Adrenal gland (tissue), 12 donors: ENCODE measurements around the gene PALM2AKAP2. TPM values are rescaled to one million over a fixed set of nuclear protein-coding genes. Genes with fewer than 3 reads are reported as not detected.

ENCODE experiments used
- DNase-seq, 7 donors: peaks; one replicate each; pipeline ENCODE4 v3.0.0-alpha.2; 2019 to 2020
- H3K27ac ChIP-seq, 5 donors: fragments of 200-600 bp; sonication (generic) in 4 of 5; 1 replicate in 3 of 5; 2 replicates in 2 of 5; pipeline versions ENCODE4 v1.5.1 to v1.8.0; 2016 to 2020; ENCODE audit warnings: mild to moderate bottlenecking in 1 of 5
- H3K27me3 ChIP-seq: fragments of 200-600 bp; 2 replicates; pipeline ENCODE4 v1.8.0; 2021
- H3K36me3 ChIP-seq, 2 donors: fragments of 200-600 bp; replicated peaks in 1 of 2; 1 replicate in 1 of 2; 2 replicates in 1 of 2; pipeline versions ENCODE4 v1.5.1 to v1.8.0; 2018 to 2022
- H3K4me1 ChIP-seq, 2 donors: fragments of 200-600 bp; replicated peaks in 1 of 2; 1 replicate in 1 of 2; 2 replicates in 1 of 2; pipeline versions ENCODE4 v1.5.1 to v1.8.0; 2018 to 2021
- H3K4me3 ChIP-seq, 4 donors: fragments of 200-600 bp; sonication (generic) in 3 of 4; one replicate each; pipeline ENCODE4 v1.5.1; 2016 to 2018
- H3K9me3 ChIP-seq, 3 donors: fragments of 200-600 bp; sonication (generic) in 1 of 3; replicated peaks in 1 of 3; 1 replicate in 2 of 3; 2 replicates in 1 of 3; pipeline versions ENCODE4 v1.5.1 to v1.8.0; 2016 to 2021
- CTCF ChIP-seq, 6 experiments: fragments of 450-650 bp in 4 of 6; fragments of 200-600 bp in 2 of 6; sonication (generic) in 1 of 6; IDR thresholded peaks; 1 replicate in 5 of 6; 2 replicates in 1 of 6; pipeline versions ENCODE4 v1.5.1 to v1.8.0; 2016 to 2021; ENCODE audit warnings: antibody characterized with exemption in 6 of 6, mild to moderate bottlenecking in 2 of 6, moderate library complexity in 1 of 6
- POLR2A ChIP-seq, 2 donors: fragments of 450-650 bp; IDR thresholded peaks; one replicate each; pipeline ENCODE4 v1.6.1; 2017; ENCODE audit warnings: antibody characterized with exemption in 2 of 2, mild to moderate bottlenecking in 2 of 2, moderate library complexity in 1 of 2
- WGBS, 4 donors: extraction: QIAGEN DNeasy Blood & Tissue Kit in 2 of 4; methylation state at CpG; one replicate each; pipeline versions ENCODE4 v1.1.5 to v1.1.7; 2013 to 2017; 5-methylcytosine and 5-hydroxymethylcytosine counted together
- intact Hi-C, 2 donors: fragments of 100-400 bp; cut with DNase I; formaldehyde crosslinking; loops; one replicate each; pipeline versions ENCODE4 v1.14.1 to v1.15.0; 2022 to 2023
- polyA plus RNA-seq, 3 donors: library from polyadenylated mRNA; stranded (reverse); fragments of 200-250 nt in 2 of 3; fragments of 350-450 nt in 1 of 3; fragmentation: Illumina TruSeq in 1 of 3; extraction: RNeasy Lipid Tissue Mini Kit (QIAGEN cat#74804) in 1 of 3; gene quantifications; one replicate each; pipeline ENCODE4 v1.2.3, GENCODE V29; 2013 to 2014
- total RNA-seq, 9 donors: library from RNA; depleted of rRNA in 4 of 9; stranded (reverse); fragments of >200 nt in 4 of 9; fragments of 120-200 nt in 1 of 9; fragmentation: NEBNext Ultra II Directional in 1 of 9; extraction: Animal tissue kit (Norgen Biotek cat#: 25700) in 1 of 9; gene quantifications; one replicate each; pipeline versions ENCODE4 v1.1.0 to v1.2.4, GENCODE V29; 2013 to 2023
- donor health status: healthy with polysubstance abuse.
- donor health status: Bipolar disorder and iron deficiency.
- donor health status: DM: yes; HTN: yes; CAD: no.
- donor health status: DM: no; HTN: no; CAD: no.
- donor health status: DM: no; HTN: no; CAD: no.
- donor health status: DM: yes; HTN: yes; CAD: no.

PALM2AKAP2 gene
- total and polyA plus RNA-seq, 12 donors = 0.07 to 27.3 (median 19.8) TPM

DNA sequence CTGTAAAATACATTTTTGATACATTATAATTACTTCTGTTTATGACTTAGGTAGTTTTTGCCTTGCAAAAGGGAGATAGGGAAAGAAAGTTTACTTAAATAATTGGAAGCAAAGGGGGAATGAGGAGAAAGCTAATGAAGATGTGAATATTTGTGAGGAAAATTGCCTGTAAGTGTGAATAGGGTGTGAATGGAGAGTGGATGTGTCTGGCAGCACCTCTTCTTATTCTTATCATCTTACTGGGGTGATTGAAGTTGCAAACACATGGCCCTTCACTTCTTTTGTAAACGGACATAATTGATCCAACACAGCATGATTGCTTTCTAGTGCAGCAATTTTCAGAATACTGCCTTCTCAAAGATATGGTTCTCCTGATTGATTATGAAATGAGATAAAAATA is 46.6 kb downstream of the PALM2AKAP2 start:
- no peaks in the 10 kb centered on the region for H3K36me3 ChIP-seq
- H3K27ac ChIP-seq = no peak overlapping the region
- H3K4me1 ChIP-seq = peaks cover 5 to 6% of the 10 kb centered on the region in 2 donors
- no peak for DNase-seq
- H3K27me3 ChIP-seq = no peaks in the 10 kb centered on the region
- intact Hi-C loops = no loop called here
- TF ChIP-seq CTCF (IDR thresholded peaks at IDR 0.05) = no peak
- TF ChIP-seq POLR2A (IDR thresholded peaks at IDR 0.05) = no peak
- WGBS, 4 donors = 63 to 74% (median 66%) methylated on average over 1 of the region's 1 CpG
- no peaks in the 10 kb centered on the region for H3K9me3 ChIP-seq
- no peak overlapping the region for H3K4me3 ChIP-seq

DNA sequence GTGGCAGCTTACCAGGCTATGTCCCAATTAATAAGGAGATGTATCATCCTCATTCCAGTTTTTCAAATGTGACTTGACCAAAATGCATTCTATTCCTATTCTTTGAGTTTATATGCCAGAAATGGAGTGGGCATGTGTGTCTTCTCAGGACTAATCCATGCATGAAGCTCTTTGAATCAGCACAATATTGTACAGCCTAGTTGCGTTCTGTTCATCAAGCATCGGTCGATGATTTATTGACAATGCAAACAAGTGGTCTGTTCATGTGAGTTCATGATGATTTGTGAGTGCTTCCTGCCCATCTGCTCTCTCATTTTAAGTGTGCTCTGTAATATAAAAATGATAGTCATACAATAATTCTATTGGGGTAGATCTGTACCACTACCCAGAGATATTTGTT is 48.3 kb downstream of the PALM2AKAP2 start:
- H3K36me3 ChIP-seq = no peaks in the 10 kb centered on the region
- TF ChIP-seq POLR2A (IDR thresholded peaks at IDR 0.05) (no peak), CTCF (IDR thresholded peaks at IDR 0.05) (no peak)
- H3K27me3 ChIP-seq = no peaks in the 10 kb centered on the region
- WGBS, 4 donors = 85 to 91% (median 87%) methylated on average over 3 of the region's 3 CpGs
- no peaks in the 10 kb centered on the region for H3K9me3 ChIP-seq
- no peak overlapping the region for H3K4me3 ChIP-seq
- no peak overlapping the region for H3K27ac ChIP-seq
- no peak for DNase-seq
- intact Hi-C loops = no loop called here
- peaks cover 5 to 6% of the 10 kb centered on the region in 2 donors for H3K4me1 ChIP-seq
